LoVo (cell line): ENCODE measurements around the gene AREL1.
A peak's percentile ranks its signal among the peaks of the same experiment; 100 is the strongest.

ENCODE experiments used
- DNase-seq: peaks from one replicate; pipeline ENCODE4 v3.0.0-alpha.2; 2016; ENCODE audit warnings: low spot score

AREL1 gene

DNA sequence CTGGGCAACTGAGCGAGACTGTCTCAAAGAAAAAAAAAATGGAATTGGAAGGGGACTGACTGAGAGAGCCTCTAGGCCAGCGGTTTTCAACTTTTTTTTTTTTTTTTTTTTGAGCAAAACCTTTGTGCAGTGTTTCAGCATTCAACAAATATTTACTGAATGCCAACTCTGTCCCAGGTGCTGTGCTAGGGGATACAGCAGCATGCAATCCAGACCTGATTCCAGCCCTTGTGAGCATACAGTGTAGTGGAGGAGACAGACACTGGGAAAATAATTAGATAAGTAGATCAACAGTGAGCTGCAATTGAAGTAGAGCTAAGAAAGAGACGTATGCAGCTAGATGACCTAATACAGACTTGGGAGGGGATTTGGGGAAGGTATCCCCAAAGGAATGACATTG is 77.0 kb downstream of the AREL1 start:
- DNase-seq = no peak

DNA sequence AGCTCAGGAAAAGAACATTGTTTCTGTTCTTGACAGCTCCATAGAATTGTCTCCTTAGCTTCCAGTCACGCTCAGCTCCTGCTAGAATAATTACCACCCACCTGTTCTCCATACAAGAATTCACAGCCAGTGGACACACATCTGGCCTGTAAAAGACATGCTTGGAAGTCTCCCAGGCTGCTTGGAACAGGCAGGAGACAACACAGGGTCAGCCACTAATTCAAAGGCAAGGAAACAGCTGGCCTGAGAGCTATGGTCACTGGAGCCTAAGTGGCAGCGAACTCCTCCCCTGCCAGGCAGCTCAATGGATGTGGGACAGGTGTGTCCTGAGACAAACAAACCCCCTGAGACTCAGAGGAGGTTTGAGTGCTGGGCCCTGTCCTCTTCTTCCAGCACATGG is 77.9 kb downstream of the AREL1 start:
- no peak for DNase-seq

DNA sequence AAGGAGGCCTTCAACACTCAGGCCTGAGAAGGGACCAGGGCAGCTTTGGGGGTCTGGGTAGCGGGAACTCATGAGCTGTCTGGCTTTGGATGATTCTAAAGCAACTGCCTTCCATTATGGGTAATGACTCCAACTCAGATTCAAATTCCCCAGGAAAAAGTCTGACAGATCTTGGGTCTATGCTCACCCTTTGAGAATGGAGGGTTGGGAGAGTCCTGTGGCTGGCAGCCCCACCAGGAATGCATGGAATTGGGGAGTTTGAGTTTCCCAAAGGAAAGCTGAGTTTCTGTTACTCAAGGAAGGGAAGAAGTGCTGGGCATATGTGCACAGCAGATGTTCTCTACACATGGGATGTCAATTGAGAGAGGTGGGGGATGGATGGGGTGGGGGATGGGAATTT is 78.4 kb downstream of the AREL1 start:
- no peak for DNase-seq

DNA sequence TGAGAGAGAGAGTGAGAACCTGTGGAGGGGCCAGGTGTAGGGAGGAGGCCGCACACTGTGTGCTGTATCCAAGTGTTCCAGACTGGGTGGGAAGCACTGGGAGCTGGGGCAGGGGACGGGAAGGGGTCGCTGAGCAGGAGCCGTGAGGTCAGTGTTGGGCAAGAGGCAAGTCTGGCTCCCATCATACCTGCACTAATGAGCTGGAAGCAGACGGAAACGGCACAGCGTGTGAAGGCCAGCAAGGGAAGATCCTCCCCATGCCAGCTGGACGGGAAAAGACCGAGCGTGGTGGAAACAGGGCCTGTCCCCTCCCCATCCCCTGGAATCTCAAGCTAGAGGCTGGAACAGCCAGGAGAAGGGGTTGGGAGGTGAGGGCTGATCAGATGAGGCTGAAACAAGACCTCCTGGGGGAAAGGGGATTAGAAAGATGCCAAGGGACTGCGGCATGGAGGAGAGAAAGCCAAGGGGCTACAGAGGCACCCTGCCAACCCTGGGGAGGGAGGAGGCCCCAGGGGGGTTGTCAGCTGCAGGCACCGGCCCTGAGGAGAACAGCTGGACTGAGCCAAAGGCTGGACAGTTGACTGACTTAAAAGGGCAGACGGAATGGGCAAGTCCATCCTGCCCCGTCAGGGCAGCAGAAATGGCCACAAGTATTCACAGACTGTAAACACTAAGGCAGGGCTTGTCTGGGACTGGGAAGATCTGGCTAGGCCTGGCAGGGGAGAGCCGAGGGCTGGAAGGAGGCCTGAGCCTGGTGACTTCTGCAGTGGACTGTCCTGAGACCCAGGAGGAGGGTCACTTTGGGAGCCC is 81.8 kb downstream of the AREL1 start:
- no peak for DNase-seq

DNA sequence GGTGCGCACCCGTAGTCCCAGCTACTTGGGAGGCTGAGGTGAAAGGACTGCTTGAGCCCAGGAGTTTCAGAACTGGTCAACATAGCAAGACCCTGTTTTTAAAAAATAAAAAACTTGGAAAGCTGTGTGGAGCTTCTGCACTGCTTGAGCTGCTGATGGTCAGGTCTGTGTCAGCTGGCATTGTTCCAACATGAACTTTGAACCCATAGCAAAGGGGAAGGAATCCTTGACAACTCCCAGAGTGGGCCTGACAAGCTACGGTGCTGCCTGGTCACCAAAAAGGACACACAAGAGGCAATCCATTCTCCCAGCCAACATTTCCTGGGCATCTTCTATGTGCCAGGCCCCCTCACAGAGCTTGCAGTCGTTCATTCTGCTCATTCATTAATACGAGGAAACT is 84.5 kb downstream of the AREL1 start:
- DNase-seq = no peak

DNA sequence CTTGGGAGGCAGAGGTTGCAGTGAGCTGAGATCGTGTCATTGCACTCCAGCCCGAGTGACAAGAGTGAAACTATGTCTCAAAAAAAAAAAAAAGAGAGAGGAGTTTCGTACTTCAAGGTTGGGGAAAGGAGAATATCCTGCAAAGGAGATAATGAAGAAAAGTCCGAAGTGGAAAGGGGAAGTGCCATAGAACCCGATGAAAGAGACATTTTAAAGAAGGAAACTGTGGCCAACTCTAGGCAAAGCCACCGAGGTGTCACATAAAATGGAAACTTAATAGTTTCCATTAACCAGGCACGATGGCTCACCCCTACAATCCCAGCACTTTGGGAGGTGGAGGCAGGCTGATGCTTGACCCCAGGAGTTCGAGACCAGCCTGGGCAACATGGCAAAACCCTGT is 85.8 kb downstream of the AREL1 start:
- DNase-seq = no peak

DNA sequence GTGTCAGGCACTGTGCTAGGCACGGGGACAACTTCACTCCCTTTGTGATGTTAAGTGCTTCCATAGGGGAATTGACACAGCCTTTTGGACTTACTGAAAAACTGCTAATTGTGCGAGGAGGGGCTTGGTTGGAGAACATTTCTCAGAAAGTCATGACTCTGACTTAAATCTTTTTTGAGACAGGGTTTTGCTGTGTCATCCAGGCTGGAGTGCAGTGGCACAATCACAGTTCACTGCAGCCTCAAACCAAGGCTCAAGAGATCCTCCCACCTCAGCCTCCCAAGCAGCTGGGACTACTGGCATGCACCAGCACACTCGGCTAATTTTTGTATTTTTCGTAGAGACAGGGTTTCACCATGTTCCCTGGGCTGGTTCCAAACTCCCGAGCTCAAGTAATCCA is 90.6 kb downstream of the AREL1 start:
- DNase-seq = no peak

DNA sequence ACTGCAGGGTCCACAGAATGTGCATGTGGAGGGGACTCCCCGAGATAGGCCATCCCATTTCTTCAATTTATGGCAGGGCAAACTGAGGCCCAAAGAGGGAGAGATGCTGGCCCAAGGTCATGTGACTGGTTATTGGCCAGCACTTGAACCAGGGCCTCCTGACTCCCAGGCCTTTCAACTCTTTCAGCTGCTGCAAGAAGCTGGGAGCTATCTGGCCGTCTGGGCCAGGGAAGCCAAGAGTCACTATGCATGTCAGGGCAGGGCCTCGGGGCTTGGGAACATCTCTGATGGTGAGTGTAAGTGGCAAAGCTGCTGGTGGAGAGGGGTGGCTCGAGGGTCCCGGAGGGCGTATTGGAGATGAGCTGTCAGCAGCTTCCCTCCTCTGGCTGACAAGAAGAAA is 91.3 kb downstream of the AREL1 start:
- no peak for DNase-seq

DNA sequence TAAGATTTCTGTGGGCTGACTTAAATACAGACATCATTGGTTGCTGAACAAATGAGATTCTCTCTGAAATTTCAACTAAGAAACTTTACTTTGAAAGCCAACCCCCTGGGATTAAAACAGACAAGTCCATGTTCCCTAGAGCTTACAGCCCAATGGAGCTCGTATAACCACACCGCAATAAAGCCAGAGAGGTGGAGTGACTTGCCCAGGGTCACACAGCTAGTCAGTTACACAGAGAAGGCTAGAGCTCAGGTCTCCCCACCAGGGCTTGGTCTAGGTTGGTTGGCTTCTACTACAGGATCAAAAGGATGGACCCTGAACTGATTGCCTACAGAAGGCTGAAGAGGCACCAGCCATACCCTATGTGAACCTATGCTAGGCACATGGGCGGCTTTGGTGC is 92.0 kb downstream of the AREL1 start:
- no peak for DNase-seq

DNA sequence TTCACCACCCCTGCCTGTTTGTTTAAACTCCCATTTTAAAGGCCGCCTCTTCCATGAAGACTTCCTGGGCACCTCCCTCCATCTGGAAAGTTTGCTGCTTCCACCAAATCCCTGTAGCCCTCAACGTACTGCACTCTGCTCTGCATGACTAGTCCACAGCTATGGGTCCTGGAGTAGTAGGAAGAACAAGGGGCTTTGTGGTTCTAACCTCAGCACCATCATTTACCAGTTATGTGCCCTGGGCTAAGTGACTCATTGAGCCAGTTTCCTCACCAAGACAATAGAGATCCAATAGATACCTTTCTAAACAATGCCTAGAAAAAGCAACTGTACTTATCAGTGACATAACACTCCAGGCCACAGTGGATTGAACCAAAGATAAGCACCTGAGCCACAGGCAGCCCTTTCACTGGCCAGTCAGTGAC is 92.4 kb downstream of the AREL1 start:
- peak; percentile 56 for DNase-seq

DNA sequence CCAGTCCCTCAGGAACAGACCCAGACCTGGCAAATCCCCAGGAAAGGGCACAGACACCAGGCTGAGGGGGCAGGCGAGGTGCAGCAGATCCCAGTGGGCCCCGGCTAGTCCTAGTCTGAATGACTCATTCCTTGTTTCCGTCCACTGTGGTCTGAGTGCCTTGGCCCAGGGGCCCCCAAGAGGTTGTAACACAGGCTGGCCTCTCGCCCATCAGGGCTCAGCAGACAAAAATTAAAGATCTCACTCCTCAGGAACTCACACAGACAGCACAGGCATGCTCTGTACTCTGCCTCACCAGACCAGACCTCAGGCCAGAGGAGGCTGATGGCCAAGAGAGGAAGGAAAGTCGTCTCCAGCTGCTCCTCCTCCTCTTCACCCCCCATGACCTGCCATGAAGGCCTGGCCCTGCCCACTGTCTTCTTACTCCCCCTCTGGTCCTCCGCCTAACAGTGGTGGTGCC is 93.2 kb downstream of the AREL1 start:
- DNase-seq = peak; percentile 30

DNA sequence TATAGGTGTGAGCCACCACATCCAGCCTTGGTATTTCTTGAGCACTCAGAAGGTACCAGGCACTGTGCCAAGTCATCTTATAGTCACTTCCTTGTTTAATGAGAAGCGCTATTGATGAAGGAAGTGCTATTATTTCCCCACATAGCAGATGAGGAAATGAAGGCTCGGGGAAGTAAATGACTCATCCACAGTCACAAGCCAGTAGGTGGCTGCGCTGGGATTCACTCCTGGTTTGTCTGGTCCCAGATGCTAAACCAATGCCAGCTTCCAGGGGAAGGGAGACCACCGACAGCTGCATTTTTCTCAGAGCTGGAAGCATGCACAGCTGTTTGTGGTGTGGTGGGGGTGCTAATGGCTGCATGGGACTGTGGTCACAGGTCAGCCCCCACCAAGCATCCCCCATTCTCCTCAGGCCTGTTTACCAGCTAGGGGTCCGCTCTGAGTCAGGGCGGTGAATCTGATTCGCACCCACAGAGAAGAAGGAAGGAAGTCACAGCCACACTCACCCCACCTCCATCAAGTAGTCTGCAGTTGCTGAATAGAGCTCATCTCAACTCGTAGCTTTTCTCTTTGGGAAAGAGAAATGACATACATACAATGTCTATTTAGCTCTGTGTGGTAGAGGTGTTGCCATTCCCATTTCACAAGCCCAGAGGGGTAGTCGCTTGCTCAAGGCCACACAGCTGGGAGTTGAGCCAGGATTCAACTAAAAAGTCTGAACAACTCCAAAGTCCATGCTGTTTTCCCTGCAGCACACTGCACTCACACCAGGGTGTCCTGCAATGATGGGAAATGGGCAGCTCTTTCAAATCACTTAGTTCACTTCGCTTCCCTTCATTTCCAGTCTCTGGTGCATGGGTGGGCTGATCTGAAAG is 94.6 kb downstream of the AREL1 start:
- peak; percentile 79 for DNase-seq

DNA sequence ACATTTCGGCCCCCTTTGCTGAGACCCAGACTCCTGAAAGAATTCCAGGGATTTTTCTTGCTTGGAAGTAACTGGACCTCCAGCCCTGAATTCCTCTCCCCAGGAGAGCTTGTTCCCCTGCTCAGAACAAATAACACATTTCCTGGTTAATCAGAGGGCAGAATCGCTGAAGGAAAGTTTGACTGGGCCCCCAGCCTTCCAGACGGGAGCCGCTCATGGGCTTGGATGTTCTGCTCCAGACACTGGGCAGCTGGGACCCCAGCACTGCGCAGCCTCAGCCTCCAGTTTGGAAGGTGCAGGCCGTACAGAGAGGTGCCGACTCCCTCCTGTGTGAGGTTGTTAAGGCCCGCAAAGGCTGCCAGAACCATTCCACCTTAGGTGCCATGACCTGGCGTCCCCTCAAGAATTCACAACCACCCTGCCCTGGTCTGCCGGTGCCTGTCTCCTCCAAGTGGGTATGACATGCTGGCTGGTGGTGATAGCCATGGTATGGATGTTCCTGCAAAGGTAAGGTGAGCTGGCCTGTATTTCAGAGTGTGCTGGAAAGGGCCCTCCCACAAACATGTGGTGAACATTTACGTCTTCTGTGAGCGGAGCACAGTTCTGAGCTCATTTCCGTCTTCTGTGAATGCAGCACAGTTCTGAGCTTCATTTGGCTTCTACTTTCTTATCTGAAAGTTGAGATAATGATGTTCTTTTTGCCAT is 95.7 kb downstream of the AREL1 start:
- no peak for DNase-seq

DNA sequence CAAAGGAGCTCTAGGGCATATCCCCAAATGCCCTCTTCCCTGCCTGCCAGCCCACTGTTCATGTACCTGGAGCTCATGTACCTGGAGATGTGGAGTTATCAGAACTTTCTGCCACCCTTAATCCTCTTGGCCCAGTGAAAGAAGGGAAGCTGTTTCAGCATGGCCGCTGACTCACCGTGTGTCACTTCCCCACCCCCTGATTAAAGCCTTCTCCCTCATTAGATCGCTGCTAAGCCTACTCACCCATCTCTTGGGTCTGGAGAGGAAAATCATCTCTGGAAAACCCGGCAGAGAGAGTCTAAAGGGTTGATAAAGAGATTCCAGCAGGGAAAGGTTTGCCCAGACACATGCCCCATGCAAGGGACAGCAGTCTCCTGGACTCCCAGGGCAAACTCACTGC is 96.4 kb downstream of the AREL1 start:
- peak; percentile 73 for DNase-seq

DNA sequence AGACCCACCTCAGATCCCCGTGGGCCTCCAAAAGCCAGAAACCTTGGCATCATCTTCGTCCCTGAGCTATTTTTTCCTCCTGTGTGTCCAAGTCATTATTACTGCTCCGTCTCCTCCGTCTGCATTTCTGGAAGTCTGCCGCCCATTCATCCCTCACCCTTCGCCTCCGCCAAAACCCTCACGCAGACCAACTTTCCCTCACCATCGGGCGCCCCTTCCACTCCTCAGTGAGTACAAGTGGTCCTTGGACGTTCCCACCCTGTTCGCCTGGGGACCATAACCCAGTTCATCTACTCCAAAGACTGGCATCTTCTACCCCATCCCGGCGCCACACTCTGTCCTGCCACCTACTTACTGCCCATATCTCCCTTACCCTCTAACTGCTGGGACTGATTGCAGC is 97.1 kb downstream of the AREL1 start:
- DNase-seq = no peak

DNA sequence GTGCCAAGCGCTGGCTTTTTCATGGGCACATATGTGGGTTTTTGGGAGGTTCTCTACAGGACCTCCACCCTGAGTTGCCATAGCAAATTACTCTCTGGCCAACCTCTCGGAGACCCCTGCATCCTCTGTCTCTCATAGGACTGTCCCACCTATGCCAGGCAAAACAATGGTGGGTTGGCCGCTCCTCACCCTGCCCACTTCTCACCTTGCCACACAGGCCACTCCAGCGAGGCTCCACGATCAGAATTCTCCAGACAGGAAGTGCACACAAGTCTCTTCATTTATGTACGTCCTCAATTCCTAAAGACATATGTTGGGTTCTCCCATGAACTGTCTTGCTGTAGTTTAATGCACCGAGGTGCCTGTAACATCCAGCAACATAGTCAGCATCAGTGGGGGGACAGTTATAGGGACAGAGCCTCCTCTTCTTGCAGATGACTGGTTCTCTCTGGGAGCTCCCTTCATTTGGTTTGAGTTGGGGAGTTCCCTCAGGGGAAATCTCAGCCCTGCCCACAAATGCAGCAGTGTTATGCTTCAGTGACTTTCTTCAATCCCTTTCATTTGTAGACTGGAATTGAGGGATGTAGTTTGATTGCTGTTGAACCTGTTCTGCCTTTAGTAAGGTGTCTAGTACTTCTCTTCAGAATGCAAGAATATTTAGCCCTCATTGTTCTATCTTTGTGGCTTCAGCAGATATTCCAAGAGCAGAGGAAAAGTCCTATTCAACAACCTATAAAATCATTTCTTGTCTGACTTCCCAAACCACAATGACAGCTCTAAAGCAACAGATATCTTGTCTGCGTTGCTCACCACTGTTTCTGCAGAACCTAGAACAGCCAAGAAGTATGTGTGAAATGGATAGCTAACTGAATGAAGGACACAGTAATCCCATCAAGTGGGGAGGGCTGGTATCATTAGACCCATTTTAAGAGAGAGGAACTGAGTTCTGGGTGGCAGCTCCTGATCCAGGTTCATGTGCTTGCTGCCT is 98.1 kb downstream of the AREL1 start:
- no peak for DNase-seq

DNA sequence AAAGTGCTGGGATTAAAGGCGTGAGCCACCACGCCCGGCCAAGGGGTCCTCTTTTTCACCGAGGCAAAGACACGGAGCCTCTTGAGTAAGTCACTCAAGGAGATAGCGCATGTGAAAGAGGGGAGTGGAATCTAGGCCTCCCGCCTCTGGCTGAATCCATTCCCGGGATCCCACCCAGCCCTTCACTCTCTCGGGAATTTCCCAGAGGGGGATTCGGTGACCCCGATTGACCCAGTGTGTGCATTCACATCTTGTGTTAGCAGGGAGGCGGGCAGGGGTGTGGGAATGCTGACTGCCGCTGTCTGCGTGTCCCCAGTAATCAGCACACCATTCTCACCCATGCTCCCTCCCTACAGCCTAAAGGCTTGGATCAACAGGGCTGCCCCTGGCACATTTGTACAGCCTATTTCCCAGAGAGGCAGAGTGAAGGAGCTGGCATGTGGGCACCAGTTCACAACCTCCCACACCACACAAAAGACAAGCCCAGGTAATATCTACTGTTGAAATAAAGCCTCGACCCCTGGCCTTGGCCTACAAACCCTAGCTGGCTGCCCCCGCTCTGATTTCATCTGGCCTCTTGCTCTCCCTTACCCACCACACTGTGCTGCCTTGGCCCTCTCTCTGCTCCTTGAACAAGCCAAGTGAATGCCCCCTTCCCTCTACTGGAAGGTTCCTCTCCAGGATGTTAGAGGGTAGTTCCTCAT is 99.5 kb downstream of the AREL1 start:
- DNase-seq = no peak

DNA sequence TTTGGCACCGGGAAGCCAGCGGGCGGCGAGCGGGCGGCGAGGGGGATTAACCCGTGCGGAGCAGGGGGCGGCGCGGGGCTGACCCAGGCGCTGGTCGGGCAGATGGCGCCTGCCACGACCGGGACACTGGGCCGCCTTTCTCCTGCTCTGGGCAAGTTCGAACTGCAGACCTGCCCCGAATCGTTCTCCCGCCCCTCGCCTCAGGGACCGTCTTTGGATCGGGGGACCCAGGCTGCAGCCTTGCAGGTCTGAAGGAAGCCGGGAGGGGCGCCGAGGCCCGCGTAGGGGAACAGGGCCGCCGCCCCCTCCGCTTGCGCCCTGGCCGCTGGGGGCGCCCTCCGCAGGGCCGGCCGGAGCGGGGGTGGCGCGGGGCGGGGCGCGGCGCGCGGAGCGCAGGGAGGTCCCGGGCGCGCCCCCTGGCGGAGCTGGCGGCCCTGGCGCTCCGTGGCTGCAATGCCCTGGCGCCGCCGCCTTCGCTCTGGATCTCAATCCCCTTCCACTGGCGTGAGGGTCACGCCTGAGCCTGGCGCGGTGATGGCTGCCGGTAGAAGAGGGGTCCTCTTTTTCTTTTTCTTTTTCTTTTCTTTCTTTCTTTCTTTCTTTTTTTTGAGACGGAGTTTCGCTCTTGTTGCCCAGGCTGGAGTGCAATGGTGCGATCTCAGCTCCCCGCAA is 100.4 kb downstream of the AREL1 start:
- DNase-seq = peak; percentile 87

DNA sequence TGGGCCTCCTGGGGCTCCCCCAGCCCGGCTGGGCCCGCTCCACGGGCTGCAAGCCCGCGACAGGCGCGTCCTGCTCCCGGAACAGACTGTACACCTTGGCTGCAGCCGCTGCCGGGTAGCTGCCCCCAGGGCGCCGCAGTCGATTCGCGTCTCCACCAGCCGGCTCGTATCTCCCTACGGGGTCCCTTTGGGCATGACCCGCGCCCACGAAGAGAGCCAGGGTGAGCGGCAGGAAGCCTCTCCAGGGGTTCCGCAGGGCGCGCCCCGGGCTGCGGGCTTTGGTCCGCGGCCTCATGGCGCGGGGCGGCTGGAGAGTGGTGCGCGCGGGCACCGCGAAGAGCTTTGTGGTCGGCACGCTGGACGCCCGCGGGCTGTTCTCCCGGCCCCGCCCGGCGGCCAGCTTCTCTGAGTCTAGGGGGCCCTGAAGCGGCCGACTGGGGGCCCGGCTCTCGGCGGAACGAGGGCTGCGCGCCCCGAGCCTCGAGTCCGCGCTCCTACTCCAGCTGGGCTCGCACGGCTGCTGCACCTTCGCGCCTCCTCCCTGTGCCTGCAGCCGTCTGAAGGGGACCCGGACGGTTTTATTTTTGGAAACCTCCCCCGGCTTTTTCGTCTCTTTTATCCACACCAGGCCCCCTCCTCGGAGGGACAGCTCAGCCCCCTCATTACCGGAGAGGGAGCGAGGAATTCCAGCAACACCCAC is 101.1 kb downstream of the AREL1 start, which contains the start of gene LTBP2:
Gene LTBP2 (minus strand): TSS at position 588 of the 700 bp plus-strand sequence. CDS start 293 bp downstream, at position 295.
- DNase-seq = no peak
